HG02970 (cell line): ENCODE data around the gene TXNDC16.

ENCODE experiments used
- ATAC-seq: cut with Tn5 transposase; IDR thresholded peaks from one replicate; pipeline ENCODE4 v1.9.1; 2021; ENCODE audit warnings: mild to moderate bottlenecking, moderate library complexity, moderate number of reproducible peaks; ENCODE audit not compliant: unreplicated experiment, low FRiP score

The TXNDC16 gene

DNA sequence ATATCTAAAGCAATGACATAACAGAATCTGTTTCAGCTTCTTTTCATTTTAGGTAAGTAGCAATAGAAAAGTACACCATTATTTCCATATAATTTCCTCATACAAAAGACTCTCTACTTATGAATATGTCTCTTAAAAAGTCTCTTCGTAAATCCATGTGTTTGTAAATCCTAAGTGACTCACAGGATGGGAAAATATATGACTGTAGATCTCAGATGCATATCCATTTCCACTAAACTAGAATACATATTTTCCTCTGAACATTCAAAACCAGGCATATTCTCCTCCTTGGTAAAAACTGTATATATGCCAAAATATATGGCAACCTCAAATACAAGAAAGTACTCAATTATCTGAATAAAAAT lies 93.6 kb downstream of the TXNDC16 start:
- ATAC-seq, result no peak

DNA sequence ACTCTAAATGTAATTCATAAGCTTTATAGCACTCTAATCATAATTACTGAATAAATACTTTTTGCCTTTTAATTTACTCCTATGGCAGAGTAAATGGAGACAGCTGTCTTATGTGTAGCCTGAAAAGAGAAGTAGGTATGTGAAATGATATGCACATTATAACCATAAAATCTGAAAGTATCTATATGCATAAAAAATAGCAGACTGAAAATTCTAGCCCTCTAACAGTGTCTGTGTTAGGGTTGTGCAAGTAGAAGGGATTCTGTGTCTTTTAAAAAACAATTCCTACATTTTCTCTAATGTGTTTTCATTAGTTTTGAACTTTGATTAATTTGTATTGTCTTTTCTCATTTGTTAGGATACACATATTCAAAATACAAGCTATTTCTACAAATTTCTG lies 94.9 kb downstream of the TXNDC16 start:
- ATAC-seq, result no peak

DNA sequence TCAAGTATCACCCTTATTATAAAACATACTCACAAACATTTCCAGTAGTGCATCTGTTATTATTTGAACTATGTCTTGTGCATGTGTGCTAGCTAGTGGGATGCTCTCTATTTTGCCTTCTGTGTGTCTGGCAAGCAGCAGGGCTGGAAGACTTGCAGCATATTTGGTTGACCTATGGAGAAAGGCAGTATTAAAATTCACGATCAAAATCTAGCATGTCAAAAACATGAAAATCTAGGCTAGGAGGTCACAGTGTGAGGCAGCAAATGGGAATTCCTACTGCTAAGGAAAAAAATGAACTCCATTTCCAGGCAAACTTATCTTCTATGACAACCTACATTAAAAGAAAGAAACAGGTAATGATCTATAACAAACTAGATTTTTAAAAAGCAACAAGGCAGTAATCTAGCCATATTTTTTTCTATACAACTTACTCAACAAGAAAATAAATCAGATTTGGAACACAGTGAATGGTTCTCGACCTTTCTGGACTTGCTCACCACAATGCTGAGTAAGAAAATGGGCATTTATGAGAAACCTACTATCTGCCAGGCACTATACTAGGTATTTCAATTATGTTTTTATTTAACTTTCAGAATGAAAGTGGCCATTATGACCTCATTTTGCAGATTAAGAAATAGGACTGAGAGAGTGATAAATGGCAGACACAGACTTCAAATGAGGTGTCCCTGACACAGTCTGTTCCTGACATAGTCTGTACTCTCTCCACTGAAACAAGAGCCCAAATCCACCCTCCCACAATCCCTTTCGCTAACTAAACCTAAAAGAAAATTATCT lies 96.8 kb downstream of the TXNDC16 start:
- ATAC-seq, result no peak

DNA sequence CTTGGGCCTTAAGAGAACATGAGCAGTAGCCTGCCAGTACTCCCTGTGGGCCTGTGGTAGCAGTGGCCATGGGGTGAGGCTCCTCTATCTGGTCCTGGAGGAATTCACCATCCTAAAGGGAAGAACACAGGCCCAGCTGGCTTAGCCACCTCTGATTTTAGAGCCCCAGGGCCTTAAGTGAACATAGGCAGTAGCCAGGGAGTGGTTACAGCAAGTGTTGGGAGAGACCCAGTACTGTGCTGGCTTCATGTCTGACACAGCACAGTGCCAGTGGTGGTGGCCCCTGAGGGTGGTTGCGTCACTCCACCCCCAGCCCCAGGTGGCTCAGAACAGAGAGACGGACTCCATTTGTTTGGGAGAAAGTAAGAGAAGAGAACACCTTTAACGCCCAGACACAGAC lies 105.1 kb downstream of the TXNDC16 start:
- ATAC-seq, result no peak

DNA sequence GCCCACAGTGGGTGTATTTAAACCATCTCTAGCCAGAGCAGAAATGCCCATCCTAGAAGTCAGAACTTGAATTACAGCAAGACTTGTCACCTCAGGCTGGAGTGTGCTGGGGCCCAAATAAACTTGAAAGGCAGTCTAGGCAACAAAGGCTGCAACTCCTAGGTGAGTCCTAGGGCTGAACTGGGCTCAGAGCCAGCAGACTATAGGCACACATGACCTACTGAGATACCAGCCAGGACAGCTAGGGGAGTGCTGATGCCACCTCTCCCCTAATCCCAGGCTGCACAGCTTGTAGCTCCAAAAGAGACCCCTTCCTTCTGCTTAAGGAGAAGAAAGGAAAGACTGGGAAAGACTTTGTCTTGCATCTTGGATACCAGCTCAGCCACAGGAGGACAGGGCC lies 106.0 kb downstream of the TXNDC16 start:
- no peak for ATAC-seq

DNA sequence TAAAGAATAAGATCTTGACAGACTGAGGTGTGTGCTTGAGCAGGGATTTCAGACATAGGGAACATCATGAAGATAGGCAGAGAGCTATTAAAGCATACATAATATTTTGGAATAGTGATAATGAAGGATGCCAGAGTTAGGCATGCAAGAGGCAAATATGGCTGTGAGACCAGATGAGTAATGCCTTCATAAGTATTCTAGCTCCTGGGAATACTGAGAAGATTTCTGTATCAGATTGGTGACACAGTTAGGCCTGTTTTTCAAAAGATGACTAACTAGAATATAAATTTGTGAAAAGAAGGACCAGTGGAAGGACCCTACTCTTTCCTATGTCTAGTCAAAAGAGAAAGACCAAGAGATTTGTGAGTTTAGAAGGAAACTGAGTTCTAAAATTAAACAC lies 108.8 kb downstream of the TXNDC16 start:
- ATAC-seq, result no peak

DNA sequence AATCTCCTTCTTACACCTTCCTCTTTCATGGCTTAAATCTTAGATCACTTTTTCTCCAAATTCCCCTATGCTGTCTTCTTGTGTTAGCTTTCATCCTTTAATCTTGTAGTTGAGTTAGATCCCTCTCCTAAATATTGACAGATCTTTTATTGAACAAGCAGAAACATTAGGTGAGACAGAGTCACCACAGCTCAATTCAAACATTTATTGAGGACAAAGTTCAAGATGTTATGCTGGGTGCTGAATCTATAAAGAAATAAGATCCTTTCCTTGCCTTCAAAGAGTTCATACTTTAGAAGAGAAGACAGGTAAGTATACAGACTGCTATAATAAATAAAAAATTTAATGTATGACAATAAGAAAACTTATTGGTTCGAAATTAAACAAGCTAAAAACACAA lies 109.7 kb downstream of the TXNDC16 start:
- no peak for ATAC-seq

DNA sequence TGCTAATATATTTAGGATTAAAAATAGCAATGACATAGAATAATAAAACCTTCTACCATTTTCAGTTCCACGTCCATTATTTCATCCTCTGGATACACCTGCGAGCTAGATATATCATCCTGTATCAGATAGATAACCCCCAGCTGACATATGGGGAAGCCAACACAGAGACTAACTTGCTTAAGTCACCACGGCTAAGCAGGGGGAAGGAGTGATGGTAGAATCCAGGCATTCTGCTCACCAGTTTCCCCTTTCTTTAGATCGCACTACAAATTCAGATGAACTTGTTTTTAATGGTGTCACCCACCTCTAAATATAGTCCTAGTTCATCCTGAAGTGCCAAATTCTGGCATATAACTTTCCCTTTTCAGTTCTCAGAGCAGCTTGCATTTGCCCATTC lies 110.1 kb downstream of the TXNDC16 start:
- no peak for ATAC-seq

DNA sequence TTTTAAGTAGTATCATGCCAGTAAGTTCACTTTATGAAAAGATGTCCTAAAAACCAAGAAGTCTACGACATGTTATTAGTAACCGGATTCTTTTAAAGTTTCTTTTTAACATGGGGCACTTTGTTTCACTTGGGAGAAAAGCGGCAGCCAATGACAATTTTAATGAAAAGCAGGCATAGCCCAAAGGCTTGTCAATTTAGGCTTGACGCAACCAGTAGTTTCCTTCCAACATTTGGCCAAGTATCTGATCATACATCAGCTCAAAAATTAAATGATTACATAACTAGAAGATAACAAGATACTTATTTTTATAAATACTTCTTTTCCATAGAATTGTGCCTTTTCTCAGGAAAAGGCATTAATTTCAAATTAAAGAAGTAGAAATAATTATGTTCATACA lies 112.8 kb downstream of the TXNDC16 start:
- no peak for ATAC-seq

DNA sequence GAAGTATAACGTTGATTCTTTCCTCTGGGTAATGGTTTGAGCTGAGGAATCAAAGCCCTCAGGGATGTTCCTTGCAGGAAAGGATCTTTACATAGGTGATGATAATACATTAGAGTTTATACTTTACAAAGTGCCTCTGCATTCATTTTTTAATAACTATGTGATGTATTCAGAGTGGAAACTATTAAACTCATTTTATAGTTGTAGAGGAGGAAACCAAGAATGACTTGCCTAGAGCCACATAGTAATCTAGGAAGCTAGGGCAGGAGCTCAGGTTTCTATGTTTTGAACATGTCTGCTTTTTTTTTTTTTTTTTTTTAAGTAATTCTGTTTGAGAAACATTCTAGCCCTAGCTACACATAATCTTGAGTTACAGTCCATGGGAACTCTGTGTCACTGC lies 117.3 kb downstream of the TXNDC16 start:
- ATAC-seq, result no peak

DNA sequence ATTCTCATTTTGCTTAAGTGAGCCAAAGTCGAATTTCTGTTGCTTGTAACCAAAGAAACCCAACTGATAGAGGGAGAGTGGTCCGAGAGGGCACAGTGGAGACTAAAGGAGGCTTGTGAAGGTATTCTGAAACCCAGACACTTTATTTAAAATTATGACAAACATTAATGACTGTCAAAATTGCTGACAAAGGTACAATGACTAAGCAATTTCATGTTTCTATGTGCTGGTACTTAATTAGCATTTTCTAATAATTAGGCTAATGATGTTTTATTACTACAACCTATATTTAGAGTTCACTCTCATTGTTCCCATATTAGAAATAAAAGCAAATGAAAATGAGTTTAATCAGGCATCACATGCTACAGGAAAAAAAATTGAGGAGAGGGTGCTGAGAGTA lies 121.8 kb downstream of the TXNDC16 start:
- ATAC-seq, result no peak

DNA sequence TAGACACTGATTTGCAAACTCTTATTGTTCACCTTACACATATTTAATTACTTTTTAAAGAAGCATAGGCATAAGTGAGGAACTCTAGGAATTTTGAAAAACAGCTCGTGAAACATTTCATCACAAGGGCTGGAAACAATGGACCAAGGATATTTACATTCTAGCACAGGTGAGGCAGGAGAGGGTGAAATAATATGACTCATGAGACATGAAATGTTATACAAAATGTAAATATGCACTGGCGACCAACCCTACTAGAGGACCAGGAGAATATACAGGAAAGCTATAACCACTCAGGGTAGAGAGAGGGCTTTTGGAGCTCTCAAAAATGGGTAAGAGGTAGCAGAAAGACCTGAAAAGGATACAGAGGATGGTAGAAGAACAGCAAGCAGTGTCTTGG lies 122.9 kb downstream of the TXNDC16 start:
- ATAC-seq, result no peak

DNA sequence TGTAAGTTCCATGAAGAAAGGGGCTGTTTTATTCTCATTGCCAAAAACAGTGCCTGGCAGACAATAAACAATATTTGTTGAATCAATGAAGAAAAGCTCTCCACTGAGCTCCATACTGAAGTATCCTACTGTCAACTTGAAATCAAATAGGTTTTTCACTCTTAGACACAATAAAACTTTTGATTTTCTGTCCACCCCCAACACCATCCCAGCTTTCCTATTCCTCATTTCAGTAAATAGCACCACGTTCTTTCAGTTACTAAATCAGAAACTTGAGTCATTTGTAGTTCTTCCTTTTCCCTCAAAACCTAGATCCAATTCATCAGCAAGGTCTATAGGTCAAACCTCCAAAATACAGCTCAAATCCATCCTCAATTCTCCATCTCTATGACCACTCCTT lies 124.8 kb downstream of the TXNDC16 start:
- no peak for ATAC-seq

DNA sequence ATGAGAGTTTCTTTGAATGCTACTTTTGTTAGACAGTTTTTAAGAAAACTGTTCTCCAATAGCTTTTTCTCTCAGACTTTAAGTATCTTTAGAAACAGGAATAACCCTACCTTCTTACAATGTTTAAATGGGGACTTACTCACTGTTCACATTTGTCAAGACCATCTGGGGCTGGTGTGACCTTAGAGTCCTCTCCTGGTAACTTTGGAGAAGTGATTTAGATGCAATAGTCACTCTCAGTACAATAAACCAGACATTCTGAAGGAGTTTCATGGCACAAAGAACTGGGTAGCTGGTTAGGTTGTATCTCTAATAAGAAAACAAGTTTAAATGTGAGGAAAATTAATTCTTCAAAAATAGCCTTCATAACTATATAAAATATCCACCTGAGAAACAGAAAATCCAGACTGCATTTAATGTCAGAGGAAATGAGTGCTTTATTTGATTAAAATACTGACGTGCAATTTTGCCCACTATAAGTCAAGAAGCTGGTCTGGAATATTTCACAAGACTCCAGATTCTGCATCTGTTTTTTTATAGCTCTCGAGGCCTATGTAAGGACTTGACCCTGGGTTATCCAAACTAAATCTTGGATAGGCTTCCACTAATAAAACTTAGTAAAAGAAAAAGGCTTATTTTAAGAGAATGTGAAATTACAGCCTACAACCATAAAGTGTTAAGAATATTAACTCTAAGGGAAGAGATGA lies 129.5 kb downstream of the TXNDC16 start:
- no peak for ATAC-seq

DNA sequence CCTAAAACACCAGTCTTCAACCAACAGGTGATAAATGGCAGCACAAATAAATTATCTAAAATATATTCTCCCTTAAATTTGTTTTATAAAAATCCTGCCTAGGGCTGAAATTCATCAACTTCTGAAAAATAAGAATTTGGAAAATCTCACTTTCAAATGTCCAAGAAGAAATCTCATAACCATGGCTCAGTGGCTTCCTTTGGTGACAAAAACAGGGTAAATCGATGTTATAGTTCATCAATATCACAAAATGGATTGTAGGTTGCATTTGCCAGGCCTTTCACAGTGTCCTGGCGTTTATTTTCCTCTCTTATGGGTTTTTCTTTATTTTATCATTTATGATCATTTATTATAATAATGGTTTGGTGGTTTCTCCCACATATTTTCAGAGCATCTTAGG lies 135.2 kb downstream of the TXNDC16 start:
- no peak for ATAC-seq

DNA sequence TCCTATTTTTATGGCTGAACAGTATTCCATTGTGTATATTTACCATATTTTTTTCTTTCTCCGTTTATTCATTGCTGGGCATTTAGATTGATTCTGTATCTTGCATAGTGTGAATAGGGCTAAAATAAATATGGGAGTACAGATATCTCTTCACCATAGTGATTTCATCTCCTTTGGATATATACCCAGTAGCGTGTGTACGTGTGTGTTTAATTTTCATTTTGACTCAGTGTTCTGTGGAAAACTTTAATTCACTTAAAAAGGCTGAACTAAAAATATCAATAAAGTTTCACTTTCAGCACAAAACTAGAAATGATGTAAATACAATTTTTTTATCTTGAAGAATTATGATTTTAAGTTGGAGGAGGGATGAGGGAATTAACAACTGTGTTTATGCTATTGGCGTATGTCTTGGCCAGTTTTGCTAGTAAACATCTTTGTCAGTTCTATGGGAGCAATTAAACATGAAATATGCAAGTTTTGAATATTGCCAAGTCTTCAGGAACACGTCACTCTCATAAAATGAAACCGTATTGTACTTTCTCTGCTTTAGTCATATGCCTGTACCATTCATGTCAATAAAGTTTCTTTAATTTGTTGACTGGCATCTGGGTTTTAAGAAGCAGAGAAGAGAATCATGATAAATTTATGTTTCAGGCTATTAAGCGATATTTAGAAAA lies 138.4 kb downstream of the TXNDC16 start:
- no peak for ATAC-seq

DNA sequence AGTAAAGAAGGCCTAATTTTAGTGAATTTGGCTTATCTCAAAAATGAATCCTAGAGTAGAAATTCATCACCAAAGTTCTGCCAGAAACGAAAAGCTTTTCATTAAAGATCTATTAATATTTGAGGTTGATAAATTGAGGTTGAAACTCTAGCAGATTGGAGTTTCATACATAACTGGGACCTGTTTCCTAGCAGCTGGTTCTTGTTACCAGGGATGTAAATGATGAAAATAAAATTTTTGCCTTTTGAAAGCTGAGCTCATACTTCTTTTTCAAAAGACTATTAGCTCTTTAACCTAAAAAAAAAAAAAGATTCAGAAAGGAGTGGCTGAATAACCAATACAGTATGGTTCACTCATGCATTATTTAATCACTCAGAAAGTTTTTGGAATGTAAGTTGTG lies 139.9 kb downstream of the TXNDC16 start:
- no peak for ATAC-seq

DNA sequence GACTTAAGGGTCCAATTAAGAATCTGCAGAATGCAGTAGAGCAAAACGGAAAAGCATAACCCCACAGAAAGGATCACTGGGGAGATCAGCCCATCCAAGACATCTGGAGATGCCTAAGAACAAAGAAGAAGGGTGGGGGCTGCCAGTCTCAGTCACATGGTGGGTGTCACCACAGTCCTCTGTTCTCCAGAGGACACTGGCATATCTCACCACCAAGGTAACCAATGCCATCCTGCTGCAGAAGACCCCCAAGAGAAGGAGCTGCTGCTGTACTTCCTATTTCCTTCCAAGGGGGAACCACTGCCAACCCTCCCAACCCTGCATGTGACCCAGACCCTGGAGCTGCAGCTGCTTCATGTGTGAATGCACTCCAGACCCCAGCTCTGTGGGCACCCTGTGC lies 147.0 kb downstream of the TXNDC16 start:
- ATAC-seq, result no peak

DNA sequence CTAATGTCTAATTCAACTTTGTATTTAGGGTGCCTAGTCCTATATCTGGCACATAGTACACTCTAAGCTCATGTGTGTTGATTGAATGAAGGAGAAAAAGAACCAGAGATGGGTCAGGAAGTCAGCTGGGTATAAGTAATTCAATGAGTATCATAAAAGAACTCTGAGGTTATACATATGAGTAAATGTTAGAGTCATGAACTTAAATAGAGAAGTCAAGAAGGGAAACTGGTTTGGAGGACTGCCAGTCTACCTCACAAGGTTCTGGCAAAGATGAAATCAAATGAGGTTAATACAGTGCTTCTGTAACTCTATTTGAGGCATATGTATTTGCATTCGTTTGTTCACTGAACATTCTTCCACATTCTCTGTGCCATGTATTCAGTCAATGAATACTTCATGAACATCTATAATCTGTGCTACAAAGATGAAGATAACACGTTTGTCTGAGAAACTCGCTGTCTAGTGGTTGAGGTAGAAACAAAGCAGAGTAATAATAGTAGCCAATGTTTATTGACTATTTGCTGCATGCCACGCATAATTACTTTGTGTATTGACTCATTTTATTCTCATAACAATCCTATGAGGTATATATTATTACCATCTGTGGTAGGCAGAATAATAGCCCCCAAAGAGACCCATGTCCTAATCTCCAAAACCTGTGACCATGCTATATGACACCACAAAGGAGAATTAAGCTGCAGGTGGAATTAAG lies 149.3 kb downstream of the TXNDC16 start:
- ATAC-seq, result no peak

DNA sequence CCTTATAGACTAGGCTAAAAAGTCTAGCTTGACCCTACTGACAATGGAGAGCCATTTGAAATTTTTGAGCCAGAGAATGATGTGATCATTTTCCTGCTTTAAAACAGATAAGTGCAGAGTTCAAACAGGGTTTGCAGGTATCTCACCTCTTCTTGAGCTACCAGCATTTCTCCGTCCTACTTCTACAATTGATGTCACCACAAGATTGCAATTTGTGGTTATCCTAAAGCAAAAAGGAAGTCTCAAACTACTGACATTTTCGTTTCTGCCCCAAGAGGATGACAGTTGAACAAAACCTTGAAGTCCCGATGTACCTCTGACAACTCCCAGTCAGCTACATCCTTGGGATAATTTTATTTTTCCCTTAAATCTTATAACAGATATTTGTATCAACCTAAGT lies 151.5 kb downstream of the TXNDC16 start:
- ATAC-seq, result no peak
